Activated CD4-positive, CD25-positive, alpha-beta regulatory T cell (primary cell): ENCODE measurements around the gene TAL2.

Experiments used
- DNase-seq, 4 experiments: peaks; one replicate each; lab custom pipeline; 2025; lab: John Stamatoyannopoulos, UW

TAL2 gene

GRCh38 chr9:105662184-105663104, at the start of gene TAL2:
TAL2 (plus strand) TSS chr9:105662457; CDS start chr9:105662497, 40 bp downstream.
- DNase-seq = no peak

GRCh38 chr9:105621001-105621400, 41.3 kb upstream of the TAL2 start:
- no peak for DNase-seq

- no peak for DNase-seq
These were observed 37.2 kb upstream of the TAL2 start for GRCh38 chr9:105625088-105625487.

GRCh38 chr9:105632807-105633206, 29.4 kb upstream of the TAL2 start:
- no peak for DNase-seq

- no peak for DNase-seq
These were observed 28.8 kb upstream of the TAL2 start for GRCh38 chr9:105633411-105633810.

GRCh38 chr9:105636331-105636730, 25.9 kb upstream of the TAL2 start:
- DNase-seq = no peak

GRCh38 chr9:105637787-105638395, 24.4 kb upstream of the TAL2 start:
- DNase-seq = no peak

- DNase-seq = no peak
These were observed 22.3 kb upstream of the TAL2 start for GRCh38 chr9:105639936-105640335.

- no peak for DNase-seq
These were observed 18.5 kb upstream of the TAL2 start for GRCh38 chr9:105643795-105644194.

GRCh38 chr9:105646879-105647594, 15.2 kb upstream of the TAL2 start:
- DNase-seq = no peak

GRCh38 chr9:105647595-105648349, 14.5 kb upstream of the TAL2 start:
- DNase-seq = no peak

GRCh38 chr9:105651806-105652205, 10.5 kb upstream of the TAL2 start:
- DNase-seq = no peak

- no peak for DNase-seq
These were observed 5.9 kb upstream of the TAL2 start for GRCh38 chr9:105656131-105656921.

GRCh38 chr9:105658351-105658750, 3.9 kb upstream of the TAL2 start:
- DNase-seq = no peak

- no peak for DNase-seq
These were observed 1.2 kb upstream of the TAL2 start for GRCh38 chr9:105661011-105661410.

GRCh38 chr9:105663914-105664313, 1.7 kb downstream of the TAL2 start:
- no peak for DNase-seq

- no peak for DNase-seq
These were observed 5.6 kb downstream of the TAL2 start for GRCh38 chr9:105667867-105668266.

GRCh38 chr9:105670315-105670714, 8.1 kb downstream of the TAL2 start:
- no peak for DNase-seq

- DNase-seq = no peak
These were observed 8.5 kb downstream of the TAL2 start for GRCh38 chr9:105670775-105671174.

- DNase-seq = no peak
These were observed 10.5 kb downstream of the TAL2 start for GRCh38 chr9:105672711-105673234.

- DNase-seq = no peak
These were observed 11.7 kb downstream of the TAL2 start for GRCh38 chr9:105673850-105674387.
